GM19467 (cell line): Measurements from ENCODE around the gene RIMBP2.

Source experiments
- ATAC-seq: cut with Tn5 transposase; IDR thresholded peaks from one replicate; pipeline ENCODE4 v1.9.1; 2021; ENCODE audit warnings: mild to moderate bottlenecking, moderate library complexity; ENCODE audit not compliant: unreplicated experiment

RIMBP2 gene

GRCh38 chr12:130398100-130398848, 317.8 kb downstream of the RIMBP2 start:
- ATAC-seq, result no peak

GRCh38 chr12:130396667-130397066, 319.4 kb downstream of the RIMBP2 start:
- no peak for ATAC-seq

- no peak for ATAC-seq
Observed at GRCh38 chr12:130394906-130395305, 321.2 kb downstream of the RIMBP2 start.

- no peak for ATAC-seq
Observed at GRCh38 chr12:130391186-130391585, 324.9 kb downstream of the RIMBP2 start.

GRCh38 chr12:130385193-130385592, 330.9 kb downstream of the RIMBP2 start:
- ATAC-seq, result no peak

GRCh38 chr12:130384234-130384633, 331.9 kb downstream of the RIMBP2 start:
- no peak for ATAC-seq

GRCh38 chr12:130382818-130383217, 333.3 kb downstream of the RIMBP2 start:
- ATAC-seq, result no peak

GRCh38 chr12:130375296-130376287, 340.5 kb downstream of the RIMBP2 start:
- no peak for ATAC-seq

GRCh38 chr12:130374083-130374482, 342.0 kb downstream of the RIMBP2 start:
- no peak for ATAC-seq

- ATAC-seq, result no peak
Observed at GRCh38 chr12:130372936-130373335, 343.2 kb downstream of the RIMBP2 start.

- no peak for ATAC-seq
Observed at GRCh38 chr12:130371296-130371695, 344.8 kb downstream of the RIMBP2 start.

GRCh38 chr12:130369816-130370215, 346.3 kb downstream of the RIMBP2 start:
- no peak for ATAC-seq

GRCh38 chr12:130367523-130367922, 348.6 kb downstream of the RIMBP2 start:
- no peak for ATAC-seq

GRCh38 chr12:130367003-130367402, 349.1 kb downstream of the RIMBP2 start:
- ATAC-seq, result no peak

GRCh38 chr12:130366159-130366558, 349.9 kb downstream of the RIMBP2 start:
- no peak for ATAC-seq

- no peak for ATAC-seq
Observed at GRCh38 chr12:130364578-130364977, 351.5 kb downstream of the RIMBP2 start.

- ATAC-seq, result no peak
Observed at GRCh38 chr12:130362060-130362459, 354.0 kb downstream of the RIMBP2 start.

- no peak for ATAC-seq
Observed at GRCh38 chr12:130357729-130358330, 358.3 kb downstream of the RIMBP2 start.

- no peak for ATAC-seq
Observed at GRCh38 chr12:130357241-130357640, 358.9 kb downstream of the RIMBP2 start.

- ATAC-seq, result no peak
Observed at GRCh38 chr12:130356222-130356621, 359.9 kb downstream of the RIMBP2 start.

- no peak for ATAC-seq
Observed at GRCh38 chr12:130354407-130354806, 361.7 kb downstream of the RIMBP2 start.
